Muscle layer of colon (tissue), 2 donors: ENCODE results near the gene CGREF1.

Experiments used
- H3K27ac ChIP-seq: one replicate; pipeline ENCODE4 v1.7.0; 2013; ENCODE audit warnings: low read depth, mild to moderate bottlenecking, low read length, moderate library complexity
- H3K27me3 ChIP-seq, 2 donors: one replicate each; pipeline ENCODE4 v1.7.0; 2013; ENCODE audit warnings: low read length in 2 of 2, mild to moderate bottlenecking in 2 of 2; ENCODE audit not compliant: insufficient read depth in 2 of 2, control insufficient read depth in 1 of 2
- H3K36me3 ChIP-seq: one replicate; pipeline ENCODE4 v1.7.0; 2013; ENCODE audit warnings: mild to moderate bottlenecking, low read length; ENCODE audit not compliant: insufficient read depth
- H3K4me1 ChIP-seq: one replicate; pipeline ENCODE4 v1.7.0; 2013; ENCODE audit warnings: mild to moderate bottlenecking, low read length; ENCODE audit not compliant: insufficient read depth
- H3K4me3 ChIP-seq, 2 donors: one replicate each; pipeline ENCODE4 v1.7.0; 2013; ENCODE audit warnings: low read length in 2 of 2, low read depth in 1 of 2, mild to moderate bottlenecking in 1 of 2, moderate library complexity in 1 of 2
- H3K9ac ChIP-seq: one replicate; pipeline ENCODE4 v1.7.0; 2013; ENCODE audit warnings: low read length
- H3K9me3 ChIP-seq: one replicate; pipeline ENCODE4 v1.7.0; 2013; ENCODE audit warnings: mild to moderate bottlenecking, low read length
- donor health status: abdominal sarcoma.
- donor health status: Adenocarcinoma of cecum.

The CGREF1 gene

DNA sequence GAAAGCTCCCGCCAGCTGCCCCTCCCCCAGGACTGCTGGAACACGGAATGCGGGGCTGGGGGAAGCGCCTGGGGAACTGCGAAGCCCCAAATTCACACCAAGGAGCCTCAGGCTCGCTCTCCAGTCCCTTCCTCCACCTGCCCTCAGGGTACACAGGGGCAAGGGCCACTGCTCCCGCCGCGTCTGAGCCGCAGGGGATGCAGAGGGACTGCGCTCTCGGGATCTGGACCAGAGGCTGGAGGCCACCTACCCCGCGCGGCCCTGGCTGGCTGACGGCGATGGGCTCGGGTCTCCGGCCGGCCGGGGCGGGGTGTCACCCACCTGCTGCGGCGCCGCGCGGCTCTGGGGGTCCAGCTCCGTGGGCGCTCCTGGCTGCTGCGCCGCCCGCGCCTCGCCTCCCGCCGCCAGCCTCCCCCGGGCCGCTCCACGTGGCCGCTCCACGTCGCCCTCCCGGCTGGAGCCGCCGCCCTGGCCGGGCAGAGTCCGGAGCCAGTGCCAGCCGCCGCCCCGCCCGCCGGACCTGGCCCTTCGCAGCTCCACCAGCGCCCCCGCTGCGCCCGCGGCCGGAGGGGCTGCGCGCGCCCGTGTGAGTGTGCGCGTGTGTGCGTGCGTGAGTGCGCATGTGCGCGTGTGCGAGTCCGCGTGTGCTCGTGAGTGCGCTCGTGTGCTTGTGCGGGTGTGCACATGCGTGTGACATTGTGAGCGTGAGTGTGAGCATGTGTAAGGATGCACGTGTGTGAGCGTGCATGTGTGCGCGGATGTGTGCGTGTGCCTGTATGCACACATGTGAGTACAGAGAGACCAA, at the start of gene CGREF1:
TSS of gene CGREF1 (minus strand) at position 604 of the 805 bp plus-strand sequence. CDS start 14,762 bp downstream, outside the sequence.
- Histone ChIP-seq H3K27me3 (peaks cover 8 to 13% of the 10 kb centered on the region in 2 donors), H3K4me3 (peak within 1 kb of the TSS; percentile 7 to 42), H3K27ac (no peak within 1 kb of the TSS), H3K9me3 (no peaks in the 10 kb centered on the region), H3K9ac (no peak within 1 kb of the TSS), H3K4me1 (peaks cover 13% of the 10 kb centered on the region), H3K36me3 (no peaks in the 10 kb centered on the region)

DNA sequence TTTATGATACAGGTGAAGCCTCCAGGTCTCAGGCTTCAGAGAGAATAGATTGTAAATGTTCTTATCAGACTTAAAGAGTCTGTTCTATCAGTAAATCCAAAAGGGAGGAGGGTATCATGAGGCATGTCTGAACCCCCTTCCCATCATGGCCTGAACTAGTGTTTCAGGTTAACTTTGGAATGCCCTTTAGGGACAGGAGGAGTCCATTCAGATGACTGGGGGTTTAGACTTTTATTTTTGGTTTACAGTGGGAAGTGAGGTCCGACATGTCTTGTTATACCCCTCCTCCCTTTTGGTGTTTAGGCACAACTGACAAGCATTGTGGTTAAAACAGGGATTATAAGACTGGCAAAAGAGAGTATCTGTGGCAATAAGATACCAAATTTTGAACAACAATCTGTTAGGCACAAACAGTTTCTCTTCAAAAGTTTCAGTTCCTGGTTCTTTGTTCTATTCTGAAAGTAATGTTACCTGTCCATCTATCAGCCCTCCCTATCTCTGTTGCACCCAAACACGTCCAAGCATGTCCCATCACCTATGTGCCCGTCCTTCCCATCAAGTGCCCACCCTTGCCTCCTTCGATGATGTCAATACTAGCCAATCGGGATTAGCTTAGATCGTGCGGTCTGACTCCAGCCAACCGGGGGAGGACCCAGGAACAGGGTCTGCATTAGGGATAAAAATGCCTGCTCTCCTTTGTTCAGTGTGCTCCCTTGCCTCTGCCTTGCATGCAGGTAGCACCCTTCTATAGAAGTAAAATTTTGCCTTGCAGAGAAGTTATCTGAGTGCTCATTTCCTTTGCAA, 46.2 kb upstream of the CGREF1 start:
- Histone ChIP-seq H3K27me3 (no peaks in the 10 kb centered on the region), H3K9me3 (no peaks in the 10 kb centered on the region), H3K9ac (no peak overlapping the region), H3K36me3 (no peaks in the 10 kb centered on the region), H3K27ac (no peak overlapping the region), H3K4me3 (no peak overlapping the region), H3K4me1 (no peaks in the 10 kb centered on the region)

GRCh38 chr2:27162151-27163121, 43.5 kb upstream of the CGREF1 start:
- Histone ChIP-seq H3K9me3 (no peaks in the 10 kb centered on the region), H3K9ac (no peak overlapping the region), H3K27me3 (no peaks in the 10 kb centered on the region), H3K36me3 (no peaks in the 10 kb centered on the region), H3K27ac (no peak overlapping the region), H3K4me1 (no peaks in the 10 kb centered on the region), H3K4me3 (no peak overlapping the region)

- no peaks in the 10 kb centered on the region for H3K4me1 ChIP-seq
- no peak overlapping the region for H3K27ac ChIP-seq
- no peaks in the 10 kb centered on the region for H3K27me3 ChIP-seq
- H3K9me3 ChIP-seq: no peaks in the 10 kb centered on the region
- H3K9ac ChIP-seq: no peak overlapping the region
- H3K4me3 ChIP-seq: no peak overlapping the region
- H3K36me3 ChIP-seq: no peaks in the 10 kb centered on the region
These were observed 41.3 kb upstream of the CGREF1 start for GRCh38 chr2:27160191-27160590.

DNA sequence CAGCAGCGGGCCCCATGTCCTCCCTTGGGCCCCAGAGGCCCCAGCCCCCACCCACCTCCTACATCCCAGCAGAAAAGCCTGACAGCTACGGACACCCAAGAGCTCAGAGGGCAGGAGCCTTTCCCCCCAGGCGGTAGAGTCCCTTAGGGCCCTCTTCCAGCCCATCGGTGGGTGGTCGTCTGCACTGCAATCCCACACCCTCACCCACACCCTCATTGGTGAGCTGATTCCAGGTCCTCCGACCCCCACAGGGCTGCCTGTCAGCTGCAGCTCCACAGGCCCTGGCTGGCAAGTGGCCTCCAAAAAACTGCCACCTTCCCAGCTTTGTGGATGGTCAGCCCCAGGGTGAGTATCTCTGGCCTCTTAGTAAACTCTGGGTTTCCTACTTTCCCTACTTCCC, 40.3 kb upstream of the CGREF1 start:
- Histone ChIP-seq H3K36me3 (no peaks in the 10 kb centered on the region), H3K9ac (no peak overlapping the region), H3K4me3 (no peak overlapping the region), H3K27me3 (no peaks in the 10 kb centered on the region), H3K9me3 (no peaks in the 10 kb centered on the region), H3K4me1 (no peaks in the 10 kb centered on the region), H3K27ac (no peak overlapping the region)

DNA sequence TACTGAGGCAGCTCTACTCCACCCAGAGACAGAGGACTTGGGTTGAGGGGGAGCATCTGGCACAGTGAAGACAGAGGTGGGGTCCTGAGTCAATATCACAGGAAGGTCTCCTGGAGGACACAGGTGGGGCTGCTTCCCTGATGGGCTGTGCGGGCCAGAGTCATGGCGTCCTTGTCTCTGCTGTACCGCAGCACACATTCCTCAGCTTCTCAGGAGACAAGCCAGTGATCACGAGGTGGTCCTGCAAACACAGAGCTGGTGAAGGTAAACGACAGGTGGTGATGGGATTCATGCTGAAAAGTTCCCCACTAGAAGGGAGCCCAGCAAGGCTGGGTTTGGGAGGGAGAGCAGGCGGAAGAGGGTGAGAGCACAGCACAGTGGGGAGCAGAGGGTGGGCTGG, 39.5 kb upstream of the CGREF1 start:
- no peak overlapping the region for H3K4me3 ChIP-seq
- H3K27me3 ChIP-seq: no peaks in the 10 kb centered on the region
- H3K27ac ChIP-seq: no peak overlapping the region
- no peaks in the 10 kb centered on the region for H3K36me3 ChIP-seq
- no peaks in the 10 kb centered on the region for H3K9me3 ChIP-seq
- no peaks in the 10 kb centered on the region for H3K4me1 ChIP-seq
- no peak overlapping the region for H3K9ac ChIP-seq

DNA sequence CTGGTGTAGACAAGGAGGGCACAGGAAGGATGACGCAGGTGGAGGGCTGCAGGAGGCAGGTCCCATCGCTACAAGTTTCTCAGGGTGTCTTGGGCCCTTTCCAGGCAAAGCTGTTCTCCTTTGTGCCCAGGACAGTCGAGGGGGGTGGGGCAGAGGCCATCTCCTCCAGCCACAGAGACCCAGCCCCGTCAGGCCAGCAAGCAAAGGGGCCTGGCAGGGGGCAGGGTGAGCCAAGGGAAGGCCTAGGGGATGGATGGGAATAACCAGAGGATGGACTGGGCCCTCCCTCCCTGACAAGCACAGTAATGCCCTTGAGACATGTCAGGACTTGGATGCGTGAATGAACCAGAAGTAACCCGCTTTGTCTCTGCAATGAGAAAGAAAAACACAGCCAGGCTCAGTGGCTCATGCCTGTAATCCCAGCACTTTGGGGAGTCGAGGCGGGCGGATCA, 36.2 kb upstream of the CGREF1 start:
- H3K4me1 ChIP-seq: no peaks in the 10 kb centered on the region
- no peak overlapping the region for H3K9ac ChIP-seq
- no peaks in the 10 kb centered on the region for H3K27me3 ChIP-seq
- H3K27ac ChIP-seq: no peak overlapping the region
- H3K36me3 ChIP-seq: no peaks in the 10 kb centered on the region
- no peak overlapping the region for H3K4me3 ChIP-seq
- no peaks in the 10 kb centered on the region for H3K9me3 ChIP-seq

DNA sequence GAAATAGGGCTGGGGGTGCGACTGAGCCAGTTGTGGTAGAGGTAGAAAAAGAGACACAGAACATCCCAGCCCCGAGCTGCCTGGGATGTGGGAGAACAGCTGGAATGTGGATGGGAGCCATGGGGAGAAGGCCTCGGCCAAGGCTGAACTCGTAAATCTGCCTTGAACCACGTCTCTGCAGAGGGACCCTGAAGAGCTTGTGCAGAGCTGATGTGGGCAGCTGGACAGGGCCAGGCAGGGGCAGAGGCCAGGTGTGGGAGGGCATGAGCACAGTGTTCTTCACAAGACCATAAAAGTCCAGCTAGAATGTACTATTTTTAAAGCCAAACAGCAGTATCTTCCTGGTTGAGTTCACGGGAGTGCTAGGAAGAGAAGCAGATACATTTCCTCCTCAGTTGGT, 35.6 kb upstream of the CGREF1 start:
- Histone ChIP-seq H3K4me1 (no peaks in the 10 kb centered on the region), H3K9me3 (no peaks in the 10 kb centered on the region), H3K27me3 (no peaks in the 10 kb centered on the region), H3K4me3 (no peak overlapping the region), H3K36me3 (no peaks in the 10 kb centered on the region), H3K27ac (no peak overlapping the region), H3K9ac (no peak overlapping the region)

GRCh38 chr2:27152796-27153464, 34.0 kb upstream of the CGREF1 start:
- peaks cover 0 to 6% of the 10 kb centered on the region in 2 donors for H3K27me3 ChIP-seq
- H3K9me3 ChIP-seq: no peaks in the 10 kb centered on the region
- no peak overlapping the region for H3K27ac ChIP-seq
- H3K36me3 ChIP-seq: no peaks in the 10 kb centered on the region
- no peaks in the 10 kb centered on the region for H3K4me1 ChIP-seq
- H3K4me3 ChIP-seq: no peak overlapping the region
- H3K9ac ChIP-seq: no peak overlapping the region

- no peak overlapping the region for H3K27ac ChIP-seq
- no peaks in the 10 kb centered on the region for H3K9me3 ChIP-seq
- H3K9ac ChIP-seq: no peak overlapping the region
- peaks cover 0 to 6% of the 10 kb centered on the region in 2 donors for H3K27me3 ChIP-seq
- no peaks in the 10 kb centered on the region for H3K36me3 ChIP-seq
- H3K4me1 ChIP-seq: no peaks in the 10 kb centered on the region
- H3K4me3 ChIP-seq: no peak overlapping the region
These were observed 33.3 kb upstream of the CGREF1 start for GRCh38 chr2:27152102-27152795.
